Dendritic cell treated with granulocyte-macrophage colony-stimulating factor and Interleukin-4, amounts not matched to agents 40 ng/mL and 50 ng/mL, for 4 days (primary cell): ENCODE results near the gene GAL3ST1.
"Not testable (repeated sequence)": the region's sequence is repeated elsewhere in the genome, so short reads cannot be mapped to it uniquely, and the experiment has no call there.

Source experiments
- H3K27ac Mint-ChIP-seq: one replicate; pipeline ENCODE4 v1.8.0; 2022; ENCODE audit warnings: mild to moderate bottlenecking, mixed read lengths
- H3K27me3 Mint-ChIP-seq: one replicate; pipeline ENCODE4 v1.8.0; 2022; ENCODE audit warnings: mild to moderate bottlenecking, mixed read lengths
- H3K36me3 Mint-ChIP-seq: one replicate; pipeline ENCODE4 v1.8.0; 2022; ENCODE audit warnings: low read depth, mixed read lengths
- H3K4me1 Mint-ChIP-seq: one replicate; pipeline ENCODE4 v1.8.0; 2022; ENCODE audit warnings: low read depth, mixed read lengths
- H3K4me3 Mint-ChIP-seq: one replicate; pipeline ENCODE4 v1.8.0; 2022; ENCODE audit warnings: mild to moderate bottlenecking, moderate library complexity, mixed read lengths
- H3K9me3 Mint-ChIP-seq: one replicate; pipeline ENCODE4 v1.8.0; 2022; ENCODE audit warnings: mixed read lengths
- intact Hi-C: fragments of 100-400 bp; cut with micrococcal nuclease; formaldehyde crosslinking; loops from one replicate; pipeline ENCODE4 v1.15.0; 2022

Gene GAL3ST1

DNA sequence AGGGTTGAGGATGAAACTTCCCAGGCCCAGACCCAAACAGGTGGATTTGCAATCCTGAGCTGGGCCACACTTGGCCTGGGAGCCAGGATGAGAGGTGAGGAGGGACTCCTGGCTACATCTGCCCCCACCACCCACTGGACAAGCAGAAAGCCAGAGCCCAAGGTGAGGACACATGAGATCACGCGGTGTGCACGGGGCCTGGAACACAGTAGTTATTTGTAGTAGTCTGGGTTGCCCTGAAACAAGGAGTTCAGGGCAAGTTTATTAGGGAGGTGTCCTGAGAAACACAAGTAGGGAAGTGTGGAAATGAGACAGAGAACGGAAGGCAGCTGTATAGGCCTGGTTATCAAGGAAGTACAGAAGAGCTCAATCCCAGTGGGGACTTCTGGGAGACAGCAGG, 27.3 kb downstream of the GAL3ST1 start:
- no peaks in the 10 kb centered on the region for H3K36me3 Mint-ChIP-seq
- H3K9me3 Mint-ChIP-seq: no peaks in the 10 kb centered on the region
- intact Hi-C loops: no loop called here
- H3K27me3 Mint-ChIP-seq: peaks cover 23% of the 10 kb centered on the region
- H3K4me3 Mint-ChIP-seq: no peak overlapping the region
- H3K27ac Mint-ChIP-seq: no peak overlapping the region
- H3K4me1 Mint-ChIP-seq: no peaks in the 10 kb centered on the region

DNA sequence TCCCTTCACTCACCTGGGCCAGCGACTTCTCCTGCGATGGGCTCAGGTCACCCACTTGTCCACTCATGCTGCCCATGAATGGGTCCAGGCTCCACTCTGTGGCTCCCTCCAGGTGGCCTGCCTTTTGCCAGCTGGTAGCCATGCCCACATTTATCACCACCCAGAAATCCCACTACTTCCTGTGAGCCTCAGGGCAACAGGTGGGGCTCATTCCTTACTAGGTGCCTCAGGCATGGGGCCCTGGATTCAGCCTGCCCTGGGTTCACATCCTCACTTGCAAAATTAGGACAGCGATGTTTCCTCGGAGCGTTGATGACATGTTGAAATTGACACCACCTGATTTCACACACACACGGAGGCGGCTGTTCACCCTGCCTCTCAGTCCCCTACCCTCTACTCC, 27.8 kb downstream of the GAL3ST1 start, which contains the start of gene SEC14L6:
Gene SEC14L6 (minus strand): TSS at position 126 of the 400 bp plus-strand sequence. CDS start 59 bp downstream, at position 67.
- Mint-ChIP-seq H3K36me3 (no peaks in the 10 kb centered on the region), H3K9me3 (no peaks in the 10 kb centered on the region), H3K4me1 (no peaks in the 10 kb centered on the region), H3K4me3 (no peak within 1 kb of the TSS), H3K27ac (no peak within 1 kb of the TSS), H3K27me3 (peaks cover 29% of the 10 kb centered on the region)
- intact Hi-C loops: no loop called here

DNA sequence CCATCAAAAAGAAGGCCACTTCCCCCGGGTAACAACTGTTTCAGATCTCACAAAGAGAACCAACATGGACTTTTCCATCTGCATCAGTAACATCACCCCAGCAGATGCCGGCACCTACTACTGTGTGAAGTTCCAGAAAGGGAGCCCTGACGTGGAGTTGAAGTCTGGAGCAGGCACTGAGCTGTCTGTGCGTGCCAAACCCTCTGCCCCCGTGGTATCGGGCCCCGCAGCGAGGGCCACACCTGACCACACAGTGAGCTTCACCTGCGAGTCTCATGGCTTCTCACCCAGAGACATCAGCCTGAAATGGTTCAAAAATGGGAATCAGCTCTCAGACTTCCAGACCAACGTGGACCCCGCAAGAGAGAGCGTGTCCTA, 31.7 kb downstream of the GAL3ST1 start:
- Mint-ChIP-seq H3K9me3 (no peaks in the 10 kb centered on the region), H3K36me3 (no peaks in the 10 kb centered on the region), H3K27ac (no peak overlapping the region), H3K4me1 (no peaks in the 10 kb centered on the region), H3K4me3 (no peak overlapping the region), H3K27me3 (peaks cover 51% of the 10 kb centered on the region)
- intact Hi-C loops: no loop called here

GRCh38 chr22:30541961-30542810, 32.3 kb downstream of the GAL3ST1 start:
- intact Hi-C loops: no loop called here
- H3K4me3 Mint-ChIP-seq: no peak overlapping the region
- H3K27me3 Mint-ChIP-seq: peaks cover 51% of the 10 kb centered on the region
- H3K4me1 Mint-ChIP-seq: no peaks in the 10 kb centered on the region
- no peaks in the 10 kb centered on the region for H3K36me3 Mint-ChIP-seq
- no peak overlapping the region for H3K27ac Mint-ChIP-seq
- no peaks in the 10 kb centered on the region for H3K9me3 Mint-ChIP-seq

DNA sequence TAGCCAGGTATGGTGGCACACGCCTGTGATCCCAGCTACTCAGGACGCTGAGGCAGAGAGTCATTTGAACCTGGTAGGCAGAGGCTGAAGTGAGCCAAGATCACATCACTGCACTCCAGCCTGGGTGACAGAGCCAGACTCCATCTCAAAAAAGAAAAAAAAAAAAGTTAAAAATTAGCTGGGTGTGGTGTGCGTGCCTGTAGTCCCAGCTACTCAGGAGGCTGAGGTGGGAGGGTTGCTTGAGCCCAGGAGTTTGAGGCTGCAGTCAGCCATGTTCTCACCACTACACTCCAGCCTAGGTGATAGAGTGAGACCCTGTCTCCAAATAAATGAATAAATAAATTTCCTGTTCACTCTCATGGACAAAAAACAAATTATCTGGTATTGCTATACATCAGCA, 33.0 kb downstream of the GAL3ST1 start:
- H3K36me3 Mint-ChIP-seq, H3K27ac Mint-ChIP-seq, H3K4me1 Mint-ChIP-seq, intact Hi-C loops, H3K4me3 Mint-ChIP-seq, H3K9me3 Mint-ChIP-seq: not testable (repeated sequence)
- H3K27me3 Mint-ChIP-seq: peaks cover 51% of the 10 kb centered on the region

DNA sequence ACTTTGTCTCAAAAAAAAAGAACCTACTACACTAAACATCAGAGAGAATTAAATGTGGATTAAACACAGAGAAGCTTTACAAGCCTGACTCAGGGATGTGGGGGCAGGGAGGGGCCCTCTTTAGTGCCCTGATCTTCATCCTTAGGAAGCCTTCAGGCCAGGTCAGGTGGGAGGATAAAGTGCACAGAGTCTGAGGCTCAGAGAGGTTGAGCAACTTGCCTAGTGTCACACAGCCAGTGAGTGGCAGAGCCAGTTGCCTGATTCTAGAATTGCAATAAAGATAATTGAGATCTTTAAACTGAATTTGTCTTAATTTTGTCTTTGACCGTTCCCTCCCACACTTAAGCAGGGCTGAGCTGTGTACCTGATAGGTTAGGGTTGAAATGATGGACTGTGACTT, 35.1 kb downstream of the GAL3ST1 start:
- Mint-ChIP-seq H3K27me3 (peaks cover 48% of the 10 kb centered on the region), H3K4me1 (no peaks in the 10 kb centered on the region), H3K4me3 (no peak overlapping the region), H3K36me3 (no peaks in the 10 kb centered on the region), H3K27ac (no peak overlapping the region), H3K9me3 (no peaks in the 10 kb centered on the region)
- intact Hi-C loops: no loop called here

GRCh38 chr22:30538280-30538679, 36.2 kb downstream of the GAL3ST1 start:
- Mint-ChIP-seq H3K4me3 (no peak overlapping the region), H3K27me3 (peaks cover 37% of the 10 kb centered on the region), H3K9me3 (no peaks in the 10 kb centered on the region), H3K36me3 (no peaks in the 10 kb centered on the region), H3K27ac (no peak overlapping the region), H3K4me1 (no peaks in the 10 kb centered on the region)
- intact Hi-C loops: no loop called here

- intact Hi-C loops: no loop called here
- Mint-ChIP-seq H3K9me3 (no peaks in the 10 kb centered on the region), H3K27ac (no peak overlapping the region), H3K4me3 (no peak overlapping the region), H3K27me3 (peaks cover 27% of the 10 kb centered on the region), H3K4me1 (no peaks in the 10 kb centered on the region), H3K36me3 (no peaks in the 10 kb centered on the region)
These were observed 37.3 kb downstream of the GAL3ST1 start for GRCh38 chr22:30537083-30537731.

- intact Hi-C loops: no loop called here
- Mint-ChIP-seq H3K4me3 (no peak overlapping the region), H3K27ac (no peak overlapping the region), H3K36me3 (no peaks in the 10 kb centered on the region), H3K4me1 (no peaks in the 10 kb centered on the region), H3K27me3 (peaks cover 10% of the 10 kb centered on the region), H3K9me3 (no peaks in the 10 kb centered on the region)
These were observed 39.3 kb downstream of the GAL3ST1 start for GRCh38 chr22:30535182-30535581.

GRCh38 chr22:30531651-30532608, 42.5 kb downstream of the GAL3ST1 start:
- Mint-ChIP-seq H3K36me3 (no peaks in the 10 kb centered on the region), H3K4me3 (no peak overlapping the region), H3K27me3 (peaks cover 2% of the 10 kb centered on the region), H3K9me3 (no peaks in the 10 kb centered on the region), H3K27ac (no peak overlapping the region), H3K4me1 (no peaks in the 10 kb centered on the region)
- intact Hi-C loops: no loop called here

- H3K27me3 Mint-ChIP-seq: peaks cover 4% of the 10 kb centered on the region
- no peaks in the 10 kb centered on the region for H3K9me3 Mint-ChIP-seq
- no peak overlapping the region for H3K4me3 Mint-ChIP-seq
- no peak overlapping the region for H3K27ac Mint-ChIP-seq
- H3K4me1 Mint-ChIP-seq: no peaks in the 10 kb centered on the region
- intact Hi-C loops: no loop called here
- no peaks in the 10 kb centered on the region for H3K36me3 Mint-ChIP-seq
These were observed 47.8 kb downstream of the GAL3ST1 start for GRCh38 chr22:30526656-30527055.

DNA sequence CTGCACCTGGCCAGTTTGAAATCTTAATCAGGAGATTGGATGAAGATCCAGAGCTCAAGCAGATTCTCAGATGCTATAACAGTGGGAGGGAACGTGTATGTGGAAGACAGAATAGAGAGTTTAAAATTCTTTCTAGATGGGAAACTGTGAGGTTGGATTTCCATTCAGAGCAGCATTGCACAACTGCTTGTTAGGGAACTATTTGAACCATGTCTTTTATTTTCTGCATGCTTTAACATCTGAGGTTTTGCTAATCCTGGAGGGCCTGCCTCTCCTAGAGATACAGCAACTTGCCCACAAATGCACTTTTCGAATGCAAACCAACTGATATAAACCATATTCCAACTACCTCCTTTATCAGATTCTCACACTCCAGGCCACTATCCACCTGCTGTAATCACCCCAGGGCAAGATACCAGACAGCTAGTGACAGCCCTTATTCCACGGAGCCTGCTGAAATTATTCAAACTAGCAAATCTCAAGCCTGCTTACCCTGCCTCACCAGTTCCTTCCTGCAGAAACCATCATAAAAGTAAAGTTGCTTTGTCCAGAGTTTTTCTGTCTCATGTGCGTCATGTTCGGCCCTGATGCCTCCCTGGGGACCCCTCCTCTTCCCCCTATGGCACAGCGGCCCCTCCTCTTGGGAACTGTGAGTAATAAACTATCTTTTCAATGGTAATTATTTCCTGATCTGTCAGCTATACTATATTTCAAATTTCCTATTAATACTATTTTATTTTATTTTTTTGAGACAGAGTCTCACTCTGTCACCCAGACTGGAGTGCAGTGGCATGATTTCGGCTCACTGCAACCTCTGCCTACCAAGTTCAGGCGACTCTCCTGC, 50.6 kb downstream of the GAL3ST1 start:
- Mint-ChIP-seq H3K27me3 (peaks cover 5% of the 10 kb centered on the region), H3K4me1 (no peaks in the 10 kb centered on the region), H3K27ac (no peak overlapping the region), H3K4me3 (no peak overlapping the region), H3K9me3 (no peaks in the 10 kb centered on the region), H3K36me3 (no peaks in the 10 kb centered on the region)
- intact Hi-C loops: no loop called here
